Kidney (tissue), 14 donors: ENCODE data around the gene FUBP3. TPM values are rescaled to one million over a fixed set of nuclear protein-coding genes. Genes with fewer than 3 reads are reported as not detected.

ENCODE experiments used
- DNase-seq, 5 donors: peaks; one replicate each; pipeline ENCODE4 v3.0.0-alpha.2; 2013 to 2020
- FAIRE-seq: peaks from 2 replicates; lab custom pipeline; 2012; peaks lifted over from hg19 to GRCh38; lab: Jason Lieb, UNC
- H3K27ac ChIP-seq, 2 donors: one replicate each; pipeline ENCODE4 v1.7.0; 2013; ENCODE audit warnings: low read depth in 2 of 2, low read length in 2 of 2, inconsistent platforms in 1 of 2
- H3K27me3 ChIP-seq: one replicate; pipeline ENCODE4 v1.7.1; 2013; ENCODE audit warnings: low read length, inconsistent platforms; ENCODE audit not compliant: control insufficient read depth, insufficient read depth
- H3K36me3 ChIP-seq, 3 donors: one replicate each; pipeline versions ENCODE4 v1.7.0 to v1.7.1; 2013; ENCODE audit warnings: low read length in 3 of 3, control low read depth in 1 of 3, inconsistent platforms in 1 of 3; ENCODE audit not compliant: insufficient read depth in 3 of 3, control insufficient read depth in 2 of 3
- H3K4me1 ChIP-seq, 3 donors: one replicate each; pipeline versions ENCODE4 v1.7.0 to v1.7.1; 2013; ENCODE audit warnings: low read length in 3 of 3, inconsistent platforms in 1 of 3, low read depth in 1 of 3; ENCODE audit not compliant: control insufficient read depth in 2 of 3, insufficient read depth in 2 of 3
- H3K4me3 ChIP-seq, 3 donors: one replicate each; pipeline versions ENCODE4 v1.7.0 to v1.8.1; 2013; ENCODE audit warnings: low read length in 3 of 3, control low read depth in 1 of 3, inconsistent platforms in 1 of 3
- H3K9ac ChIP-seq, 3 donors: one replicate each; pipeline versions ENCODE4 v1.7.0 to v1.7.1; 2013; ENCODE audit warnings: low read length in 3 of 3, control low read depth in 1 of 3, inconsistent platforms in 1 of 3
- H3K9me3 ChIP-seq, 3 donors: one replicate each; pipeline versions ENCODE4 v1.7.0 to v1.7.1; 2013; ENCODE audit warnings: low read length in 3 of 3, control low read depth in 1 of 3, inconsistent platforms in 1 of 3; ENCODE audit not compliant: control insufficient read depth in 2 of 3, insufficient read depth in 1 of 3
- CTCF ChIP-seq: IDR thresholded peaks from 3 replicates; pipeline ENCODE4 v1.5.1; 2012; ENCODE audit warnings: mild to moderate bottlenecking, moderate library complexity, borderline replicate concordance; ENCODE audit not compliant: insufficient read depth; ENCODE audit errors: extremely low read depth
- intact Hi-C: fragments of 100-400 bp; cut with DNase I; formaldehyde crosslinking; loops from one replicate; pipeline ENCODE4 v1.11.1; 2022
- polyA plus RNA-seq: library from polyadenylated mRNA; stranded (reverse); fragments of 350-450 nt; fragmentation: Illumina TruSeq; extraction: RNeasy Lipid Tissue Mini Kit (QIAGEN cat#74804); gene quantifications from one replicate; pipeline ENCODE4 v1.2.3, GENCODE V29; 2014; ENCODE audit warnings: low read depth, low replicate concordance; ENCODE audit not compliant: insufficient read depth
- total RNA-seq: library from RNA; stranded (reverse); fragmentation: NEBNext Ultra II Directional; extraction: Animal tissue kit (Norgen Biotek cat#: 25700); gene quantifications from one replicate; pipeline ENCODE4 v1.2.1, GENCODE V29; 2021
- donor health status: control.
- donor health status: control.
- donor health status: control.
- donor health status: control.
- donor health status: control.
- donor health status: DM: yes; HTN: yes; CAD: no.
- donor health status: Normal renal cell carcinoma (clear cell type).

Gene FUBP3
- total and polyA plus RNA-seq, 2 donors from 2014 or later, result 19.4 to 44.1 TPM

GRCh38 chr9:130632841-130633240 lies 53.5 kb downstream of the FUBP3 start:
- Histone ChIP-seq H3K27ac (no peak overlapping the region), H3K4me1 (no peaks in the 10 kb centered on the region), H3K36me3 (peaks cover 0 to 24% (median 24%) of the 10 kb centered on the region in 3 donors), H3K9me3 (no peaks in the 10 kb centered on the region), H3K27me3 (no peaks in the 10 kb centered on the region), H3K9ac (no peak overlapping the region), H3K4me3 (no peak overlapping the region)
- intact Hi-C loops, result no loop called here
- TF ChIP-seq CTCF, result no peak
- DNase-seq (no peak), FAIRE-seq (no peak)

- H3K27ac ChIP-seq, result no peak overlapping the region
- no peak overlapping the region for H3K9ac ChIP-seq
- H3K4me1 ChIP-seq, result no peaks in the 10 kb centered on the region
- no peaks in the 10 kb centered on the region for H3K9me3 ChIP-seq
- intact Hi-C loops, result no loop called here
- DNase-seq, result no peak
- no peaks in the 10 kb centered on the region for H3K27me3 ChIP-seq
- peaks cover 0 to 24% (median 23%) of the 10 kb centered on the region in 3 donors for H3K36me3 ChIP-seq
- H3K4me3 ChIP-seq, result no peak overlapping the region
- TF ChIP-seq CTCF, result no peak
- no peak for FAIRE-seq
Measured at GRCh38 chr9:130633336-130634190, 54.2 kb downstream of the FUBP3 start.

- no peak for FAIRE-seq
- DNase-seq, result no peak
- no peak overlapping the region for H3K27ac ChIP-seq
- intact Hi-C loops, result no loop called here
- H3K9me3 ChIP-seq, result no peaks in the 10 kb centered on the region
- H3K4me3 ChIP-seq, result no peak overlapping the region
- H3K27me3 ChIP-seq, result no peaks in the 10 kb centered on the region
- H3K9ac ChIP-seq, result no peak overlapping the region
- TF ChIP-seq CTCF, result no peak
- no peaks in the 10 kb centered on the region for H3K4me1 ChIP-seq
- peaks cover 0 to 24% (median 23%) of the 10 kb centered on the region in 3 donors for H3K36me3 ChIP-seq
Measured at GRCh38 chr9:130634191-130634768, 54.9 kb downstream of the FUBP3 start.
